Testis (tissue), 3 donors: ENCODE measurements around the gene MTG2. TPM values are rescaled to one million over a fixed set of nuclear protein-coding genes. Genes with fewer than 3 reads are reported as not detected.

ENCODE experiments used
- DNase-seq: peaks from one replicate; pipeline ENCODE4 v3.0.0-alpha.2; 2019
- H3K27ac ChIP-seq, 2 donors: fragments of 200-600 bp; sonication (generic); one replicate each; pipeline ENCODE4 v1.5.1; 2019
- H3K27me3 ChIP-seq: fragments of 200-600 bp; sonication (generic); one replicate; pipeline ENCODE4 v1.5.1; 2019
- H3K36me3 ChIP-seq: fragments of 200-600 bp; sonication (generic); one replicate; pipeline ENCODE4 v1.5.1; 2017; ENCODE audit warnings: low read depth; ENCODE audit errors: missing control alignments
- H3K4me1 ChIP-seq: fragments of 200-600 bp; sonication (generic); one replicate; pipeline ENCODE4 v1.5.1; 2019
- H3K4me3 ChIP-seq, 2 donors: fragments of 200-600 bp; sonication (generic); one replicate each; pipeline ENCODE4 v1.5.1; 2017 to 2019
- H3K9me3 ChIP-seq: fragments of 200-600 bp; sonication (generic); one replicate; pipeline ENCODE4 v1.5.1; 2017
- POLR2A ChIP-seq: fragments of 450-650 bp; IDR thresholded peaks from one replicate; pipeline ENCODE4 v1.6.1; 2017; ENCODE audit warnings: antibody characterized with exemption, mild to moderate bottlenecking, moderate library complexity
- WGBS, 2 donors: methylation state at CpG; one replicate each; pipeline ENCODE4 v1.1.5; 2018; 5-methylcytosine and 5-hydroxymethylcytosine counted together
- intact Hi-C: fragments of 100-400 bp; cut with DNase I; formaldehyde crosslinking; loops from one replicate; pipeline ENCODE4 v1.15.1; 2023; ENCODE audit warnings: low total_unique reads
- polyA plus RNA-seq: library from polyadenylated mRNA; stranded (reverse); fragments of 350-450 nt; fragmentation: Illumina TruSeq; extraction: RNeasy Lipid Tissue Mini Kit (QIAGEN cat#74804); gene quantifications from one replicate; pipeline ENCODE4 v1.2.3, GENCODE V29; 2014; ENCODE audit warnings: low read depth, low replicate concordance; ENCODE audit not compliant: insufficient read depth
- total RNA-seq, 2 donors: library from RNA; depleted of rRNA; stranded (reverse); fragments of >200 nt; gene quantifications; one replicate each; pipeline ENCODE4 v1.2.3, GENCODE V29; 2016
- TF ChIP-seq, protein P1 (sequence below), 3 experiments: fragments of 450-650 bp in 2 of 3; fragments of 200-600 bp in 1 of 3; sonication (generic) in 1 of 3; IDR thresholded peaks; one replicate each; pipeline ENCODE4 v1.5.1; 2016 to 2019; ENCODE audit warnings: antibody characterized with exemption in 3 of 3, mild to moderate bottlenecking in 2 of 3, moderate library complexity in 1 of 3

The MTG2 gene
- total and polyA plus RNA-seq, 3 donors from 2014 or later: 53.3 to 76.8 (median 61.9) TPM

DNA sequence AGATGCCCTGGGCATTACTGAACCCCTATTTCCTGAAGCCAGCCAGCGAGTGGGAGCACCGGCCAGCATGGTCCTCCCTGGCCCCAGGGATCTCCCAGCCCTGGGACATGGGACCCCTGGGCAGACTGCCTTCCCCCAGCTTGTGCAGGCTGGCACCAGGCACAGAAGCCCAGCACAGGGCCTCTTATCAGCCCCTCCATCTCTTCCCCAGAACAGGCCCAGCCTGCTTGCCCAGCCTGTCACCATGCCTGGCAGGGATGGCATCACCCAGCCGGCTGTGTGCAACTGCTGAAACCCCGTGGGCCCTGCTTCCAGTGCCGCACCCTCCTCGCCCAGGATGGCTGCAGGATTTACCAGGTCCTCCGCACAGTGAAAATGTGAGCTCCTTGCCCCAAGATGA lies 49.4 kb downstream of the MTG2 start:
- H3K9me3 ChIP-seq: no peaks in the 10 kb centered on the region
- intact Hi-C loops: no loop called here

DNA sequence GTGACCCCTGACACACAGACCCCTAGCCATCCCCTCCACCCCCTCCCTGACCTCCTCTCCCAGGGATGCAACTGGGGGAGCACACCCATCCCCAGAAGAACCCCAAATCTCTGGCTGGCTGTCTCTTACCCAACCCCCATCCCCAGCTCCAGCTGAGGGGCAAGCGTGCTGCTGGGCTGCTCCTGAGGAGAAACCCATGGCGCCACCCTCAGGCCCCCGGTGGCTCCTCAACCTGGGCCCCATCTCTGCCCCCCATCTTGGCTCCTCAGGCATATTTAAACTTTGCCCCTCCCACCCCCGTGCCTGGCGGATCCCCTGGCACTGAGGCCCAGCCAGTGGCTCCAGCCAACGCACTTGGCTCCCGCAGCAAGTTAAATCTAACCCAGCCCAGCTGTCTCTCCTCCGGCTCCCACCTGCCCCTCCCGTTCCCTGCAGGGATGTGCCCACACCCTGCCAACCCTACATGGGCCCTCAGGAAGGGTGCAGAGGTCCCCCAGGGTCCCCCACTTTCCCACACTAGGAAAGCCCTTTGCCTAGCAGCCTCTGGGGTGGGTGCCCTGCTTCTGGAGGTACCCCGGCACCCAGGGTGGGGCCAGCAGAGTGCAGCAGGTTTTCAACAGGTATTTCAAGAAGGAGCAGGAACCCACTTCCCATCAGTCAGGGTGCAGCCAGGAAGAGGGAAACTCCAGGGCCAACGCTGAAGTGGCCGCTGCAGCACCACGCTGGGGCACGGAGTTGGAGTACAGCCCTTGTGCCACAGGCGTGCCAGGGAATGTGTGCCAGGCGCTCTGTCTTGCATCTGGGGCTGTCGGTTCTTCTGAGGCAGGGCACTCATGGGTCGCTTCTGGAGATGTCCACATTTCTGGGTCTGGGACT lies 50.2 kb downstream of the MTG2 start:
- no peak for DNase-seq
- peaks cover 20% of the 10 kb centered on the region for H3K4me1 ChIP-seq
- H3K27ac ChIP-seq: no peak overlapping the region
- 69 to 74% methylated on average over 15 to 18 of the region's 18 CpGs for WGBS, 2 donors
- intact Hi-C loops: no loop called here
- H3K4me3 ChIP-seq: no peak overlapping the region
- TF ChIP-seq, protein P1, sequence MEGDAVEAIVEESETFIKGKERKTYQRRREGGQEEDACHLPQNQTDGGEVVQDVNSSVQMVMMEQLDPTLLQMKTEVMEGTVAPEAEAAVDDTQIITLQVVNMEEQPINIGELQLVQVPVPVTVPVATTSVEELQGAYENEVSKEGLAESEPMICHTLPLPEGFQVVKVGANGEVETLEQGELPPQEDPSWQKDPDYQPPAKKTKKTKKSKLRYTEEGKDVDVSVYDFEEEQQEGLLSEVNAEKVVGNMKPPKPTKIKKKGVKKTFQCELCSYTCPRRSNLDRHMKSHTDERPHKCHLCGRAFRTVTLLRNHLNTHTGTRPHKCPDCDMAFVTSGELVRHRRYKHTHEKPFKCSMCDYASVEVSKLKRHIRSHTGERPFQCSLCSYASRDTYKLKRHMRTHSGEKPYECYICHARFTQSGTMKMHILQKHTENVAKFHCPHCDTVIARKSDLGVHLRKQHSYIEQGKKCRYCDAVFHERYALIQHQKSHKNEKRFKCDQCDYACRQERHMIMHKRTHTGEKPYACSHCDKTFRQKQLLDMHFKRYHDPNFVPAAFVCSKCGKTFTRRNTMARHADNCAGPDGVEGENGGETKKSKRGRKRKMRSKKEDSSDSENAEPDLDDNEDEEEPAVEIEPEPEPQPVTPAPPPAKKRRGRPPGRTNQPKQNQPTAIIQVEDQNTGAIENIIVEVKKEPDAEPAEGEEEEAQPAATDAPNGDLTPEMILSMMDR (IDR thresholded peaks at IDR 0.05): no peak
- no peak for TF ChIP-seq POLR2A
- H3K27me3 ChIP-seq: no peaks in the 10 kb centered on the region
- no peaks in the 10 kb centered on the region for H3K9me3 ChIP-seq
- H3K36me3 ChIP-seq: no peaks in the 10 kb centered on the region

More for the DNA sequence above, 49.4 kb downstream of the MTG2 start:
- Histone ChIP-seq H3K36me3 (no peaks in the 10 kb centered on the region), H3K4me1 (peaks cover 15% of the 10 kb centered on the region), H3K27me3 (no peaks in the 10 kb centered on the region), H3K27ac (no peak overlapping the region), H3K4me3 (no peak overlapping the region)
- WGBS, 2 donors: 93 to 95% methylated on average over 6 to 7 of the region's 7 CpGs
- DNase-seq: no peak
- no peak for TF ChIP-seq POLR2A
- TF ChIP-seq, protein P1 (IDR thresholded peaks at IDR 0.05): no peak

DNA sequence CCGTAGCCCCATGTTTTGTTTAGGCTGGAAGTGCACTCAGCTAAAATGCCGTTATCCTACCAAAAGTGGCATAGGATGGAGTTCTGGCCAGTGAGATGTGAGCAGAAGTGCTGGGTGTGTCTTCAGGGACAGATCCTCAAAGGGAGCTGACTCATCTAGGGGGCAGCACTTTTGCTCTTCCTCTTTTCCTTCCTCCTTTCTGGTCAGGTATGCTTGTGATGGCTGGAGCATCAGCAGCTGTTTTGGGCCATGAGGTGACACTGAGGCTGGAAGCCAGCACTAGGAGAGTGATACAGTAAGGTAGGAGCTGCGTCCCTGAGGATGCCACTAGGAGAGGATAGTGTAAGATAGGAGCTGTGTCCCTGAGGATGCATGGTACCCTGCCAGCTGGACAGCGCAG lies 50.9 kb downstream of the MTG2 start:
- intact Hi-C loops: no loop called here
- Histone ChIP-seq H3K9me3 (no peaks in the 10 kb centered on the region), H3K27ac (no peak overlapping the region), H3K4me1 (peaks cover 20% of the 10 kb centered on the region), H3K27me3 (no peaks in the 10 kb centered on the region), H3K4me3 (no peak overlapping the region), H3K36me3 (no peaks in the 10 kb centered on the region)
- 96 to 100% methylated on average over 4 of the region's 4 CpGs for WGBS, 2 donors
- DNase-seq: no peak
- TF ChIP-seq POLR2A: no peak
- TF ChIP-seq, protein P1 (IDR thresholded peaks at IDR 0.05): no peak

DNA sequence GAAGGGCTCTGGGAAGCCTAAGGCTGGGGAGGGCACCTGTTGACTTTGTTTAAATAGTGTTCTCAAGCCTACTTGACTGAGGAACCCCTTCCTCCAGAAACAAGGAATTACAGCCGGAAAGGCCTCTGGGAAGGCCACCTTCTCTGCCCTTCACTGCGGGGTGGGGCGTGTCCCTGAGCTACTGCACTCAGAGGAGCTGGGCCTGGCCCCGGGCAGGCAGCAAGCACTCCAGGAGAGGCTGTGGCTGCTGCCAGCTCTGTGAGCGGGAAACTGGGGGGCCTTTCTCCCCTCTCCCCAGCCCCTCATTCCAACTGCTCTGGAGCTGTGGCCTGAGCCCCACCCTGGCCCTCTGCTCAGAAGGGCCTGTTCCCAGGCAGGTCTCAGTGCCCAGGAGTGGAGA lies 51.5 kb downstream of the MTG2 start:
- no peak for TF ChIP-seq POLR2A
- TF ChIP-seq, protein P1 (IDR thresholded peaks at IDR 0.05): no peak
- H3K4me1 ChIP-seq: peaks cover 22% of the 10 kb centered on the region
- WGBS, 2 donors: 50 to 80% methylated on average over 5 of the region's 5 CpGs
- no peaks in the 10 kb centered on the region for H3K27me3 ChIP-seq
- no peak overlapping the region for H3K4me3 ChIP-seq
- DNase-seq: no peak
- H3K27ac ChIP-seq: no peak overlapping the region
- no peaks in the 10 kb centered on the region for H3K36me3 ChIP-seq
- no peaks in the 10 kb centered on the region for H3K9me3 ChIP-seq
- intact Hi-C loops: no loop called here
